Stimulated activated CD4-positive, alpha-beta T cell treated with anti-CD3 and anti-CD28 coated beads, Interleukin-1b, Interleukin-23, amount 100 ng/mL, for 4 hours (primary cell): ENCODE data around the gene TPO.
"Not testable (repeated sequence)": the region's sequence is repeated elsewhere in the genome, so short reads cannot be mapped to it uniquely, and the experiment has no call there.

Experiments
- DNase-seq, 2 donors: peaks; one replicate each; pipeline ENCODE4 v3.0.0-alpha.2; 2020; ENCODE audit warnings: low read depth in 2 of 2

TPO gene

DNA sequence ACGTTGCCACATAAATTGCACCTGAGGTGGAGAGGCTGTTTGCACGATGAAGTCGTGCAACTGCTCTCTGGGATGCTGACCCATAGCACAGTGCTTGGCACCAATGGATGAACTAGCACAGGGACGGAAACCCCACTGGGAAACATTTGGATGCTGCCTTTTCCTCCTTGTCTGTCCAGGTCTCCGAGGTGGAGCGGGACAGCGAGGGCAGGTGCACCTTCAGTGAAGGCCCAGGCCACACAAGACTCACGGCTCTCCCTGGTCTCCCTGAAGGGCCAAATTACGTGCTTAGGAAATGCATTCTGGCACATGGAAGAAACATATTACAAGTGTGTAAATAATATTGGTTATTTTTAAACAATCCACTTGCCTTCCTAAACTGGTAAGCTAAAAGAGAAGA, 70.3 kb downstream of the TPO start:
- no peak for DNase-seq

- DNase-seq = no peak
Measured at GRCh38 chr2:1484131-1484884, 71.0 kb downstream of the TPO start.

- DNase-seq = no peak
Measured at GRCh38 chr2:1486670-1487069, 73.4 kb downstream of the TPO start.

DNA sequence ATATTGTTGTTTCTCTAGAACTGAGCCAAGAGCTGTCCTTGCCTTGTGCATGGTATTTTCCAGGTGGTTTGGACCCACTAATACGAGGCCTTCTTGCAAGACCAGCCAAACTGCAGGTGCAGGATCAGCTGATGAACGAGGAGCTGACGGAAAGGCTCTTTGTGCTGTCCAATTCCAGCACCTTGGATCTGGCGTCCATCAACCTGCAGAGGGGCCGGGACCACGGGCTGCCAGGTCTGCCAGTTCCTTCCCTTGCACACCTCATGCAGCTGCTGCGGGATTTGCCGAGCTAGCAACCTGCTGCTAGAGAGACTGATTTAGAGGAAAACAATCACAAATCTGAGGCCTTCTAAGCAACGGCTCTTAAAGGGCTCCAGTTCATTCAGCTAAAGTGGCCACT, 74.5 kb downstream of the TPO start:
- no peak for DNase-seq

DNA sequence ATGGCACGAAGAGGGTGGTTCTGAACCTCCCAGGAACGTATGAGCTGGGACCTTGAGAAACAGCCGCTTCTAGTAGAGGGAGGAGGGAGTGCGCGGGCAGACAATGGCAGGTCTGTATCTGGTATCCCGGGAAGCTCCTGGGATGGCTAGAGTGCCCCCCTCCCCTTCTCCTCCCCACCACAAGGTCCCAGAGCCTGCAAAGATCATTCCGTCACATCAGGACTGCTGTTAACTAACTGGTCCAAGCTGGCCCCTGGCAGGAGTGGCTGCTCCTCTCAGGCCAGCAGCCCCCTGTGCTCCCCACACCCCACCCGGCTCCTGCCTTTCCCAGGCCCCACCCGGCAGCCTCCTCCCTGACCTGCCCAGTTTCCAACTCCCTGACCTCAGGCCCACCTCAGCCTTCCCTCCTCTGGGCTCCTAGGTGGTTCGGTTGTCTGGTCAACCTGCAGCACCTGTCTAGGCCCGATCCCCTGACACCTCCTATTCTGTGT, 75.0 kb downstream of the TPO start:
- no peak for DNase-seq

- DNase-seq = no peak
Measured at GRCh38 chr2:1488851-1489250, 75.6 kb downstream of the TPO start.

DNA sequence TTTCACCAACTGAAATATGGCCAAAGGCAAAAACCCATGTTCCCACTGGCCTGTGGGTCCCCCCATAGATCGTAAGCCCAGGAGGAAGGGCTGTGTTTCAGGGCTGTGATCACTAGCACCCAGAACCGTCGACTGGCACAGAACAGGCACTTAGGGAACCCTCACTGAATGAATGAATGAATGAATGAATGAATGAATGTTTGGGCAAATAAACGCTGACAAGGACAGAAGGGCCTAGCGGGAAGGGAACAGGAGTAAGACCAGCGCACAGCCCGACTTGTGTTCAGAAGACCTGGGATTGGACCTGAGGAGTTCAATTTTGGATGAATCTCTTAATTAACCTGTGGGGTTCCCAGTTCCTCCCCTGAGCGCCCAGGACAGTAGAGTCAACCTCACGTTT, 76.2 kb downstream of the TPO start:
- no peak for DNase-seq

- DNase-seq = not testable (repeated sequence)
Measured at GRCh38 chr2:1490381-1490780, 77.1 kb downstream of the TPO start.

DNA sequence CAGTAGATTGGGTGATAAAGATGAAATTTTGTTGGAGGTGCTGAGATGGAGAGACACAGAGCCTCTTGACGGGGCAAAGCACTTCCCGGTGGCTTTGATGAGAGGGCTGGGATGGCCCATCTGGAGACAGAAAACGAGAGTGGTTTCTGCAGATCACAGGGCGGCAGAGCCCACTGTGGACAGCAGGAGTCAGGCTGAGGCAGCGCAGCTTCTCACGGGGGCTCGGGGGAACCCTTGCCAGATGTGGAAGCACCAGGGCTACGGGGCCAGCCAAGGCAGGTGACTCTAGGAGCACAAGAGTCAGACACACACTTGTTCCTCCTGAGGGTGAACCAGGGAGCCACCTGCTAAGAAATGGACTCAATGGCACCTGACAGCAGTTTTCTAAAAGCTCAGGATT, 78.5 kb downstream of the TPO start:
- no peak for DNase-seq

DNA sequence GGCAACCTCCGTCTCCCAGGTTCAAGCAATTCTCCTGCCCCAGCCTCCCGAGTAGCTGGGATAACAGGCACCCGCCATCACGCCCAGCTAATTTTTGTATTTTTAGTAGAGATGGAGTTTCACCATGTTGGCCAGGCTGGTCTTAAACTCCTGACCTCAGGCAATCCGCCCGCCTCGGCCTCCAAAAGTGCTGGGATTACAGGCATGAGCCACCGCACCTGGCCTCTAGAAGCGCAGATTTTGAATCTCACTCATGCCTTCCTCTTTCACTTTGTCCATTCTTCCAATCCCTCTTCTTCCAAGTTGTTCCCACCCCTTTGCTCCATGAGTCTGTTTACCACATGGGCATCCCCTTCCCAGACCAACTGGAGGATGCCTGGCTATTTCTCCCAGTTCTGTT, 79.0 kb downstream of the TPO start:
- not testable (repeated sequence) for DNase-seq

- DNase-seq = no peak
Measured at GRCh38 chr2:1492711-1493430, 79.6 kb downstream of the TPO start.

DNA sequence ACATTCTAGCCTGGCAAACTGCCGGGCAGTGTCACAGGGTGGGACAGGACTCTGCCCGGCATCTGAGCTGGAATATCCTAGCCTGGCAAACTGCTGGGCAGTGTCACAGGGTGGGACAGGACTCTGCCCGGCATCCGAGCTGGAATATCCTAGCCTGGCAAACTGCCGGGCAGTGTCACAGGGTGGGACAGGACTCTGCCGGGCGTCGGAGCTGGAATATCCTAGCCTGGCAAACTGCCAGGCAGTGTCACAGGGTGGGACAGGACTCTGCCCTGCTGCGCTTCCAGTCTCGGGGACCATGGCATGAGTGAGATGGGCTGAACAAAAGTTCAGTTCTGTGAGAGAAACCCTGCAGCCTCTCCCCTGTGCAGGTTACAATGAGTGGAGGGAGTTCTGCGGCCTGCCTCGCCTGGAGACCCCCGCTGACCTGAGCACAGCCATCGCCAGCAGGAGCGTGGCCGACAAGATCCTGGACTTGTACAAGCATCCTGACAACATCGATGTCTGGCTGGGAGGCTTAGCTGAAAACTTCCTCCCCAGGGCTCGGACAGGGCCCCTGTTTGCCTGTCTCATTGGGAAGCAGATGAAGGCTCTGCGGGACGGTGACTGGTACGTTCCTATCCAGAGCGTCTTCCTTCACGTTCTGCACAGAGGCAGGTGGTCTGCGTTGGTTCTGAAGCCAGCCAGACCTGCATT, 80.3 kb downstream of the TPO start:
- no peak for DNase-seq

DNA sequence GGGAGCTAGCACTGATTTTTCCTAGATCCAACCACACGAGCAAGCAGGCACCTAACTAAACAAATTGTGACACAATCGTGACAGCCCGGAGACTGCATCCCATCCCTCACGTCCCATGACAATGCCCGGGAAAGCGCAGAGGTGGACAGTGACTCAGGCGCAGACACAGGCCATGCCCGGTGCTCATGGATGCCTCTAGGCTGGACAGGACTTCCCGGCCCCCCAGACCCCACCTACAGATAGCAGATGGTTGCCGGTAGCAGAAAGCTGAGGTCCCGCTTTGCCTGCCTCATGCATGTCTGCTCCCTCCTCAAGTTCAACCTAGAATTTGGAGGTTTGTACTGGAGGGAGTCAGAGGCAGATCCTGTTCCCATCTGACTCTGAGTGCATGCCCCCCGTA, 81.0 kb downstream of the TPO start:
- no peak for DNase-seq

- no peak for DNase-seq
Measured at GRCh38 chr2:1494906-1495305, 81.6 kb downstream of the TPO start.

GRCh38 chr2:1495676-1496358, 82.6 kb downstream of the TPO start:
- no peak for DNase-seq

DNA sequence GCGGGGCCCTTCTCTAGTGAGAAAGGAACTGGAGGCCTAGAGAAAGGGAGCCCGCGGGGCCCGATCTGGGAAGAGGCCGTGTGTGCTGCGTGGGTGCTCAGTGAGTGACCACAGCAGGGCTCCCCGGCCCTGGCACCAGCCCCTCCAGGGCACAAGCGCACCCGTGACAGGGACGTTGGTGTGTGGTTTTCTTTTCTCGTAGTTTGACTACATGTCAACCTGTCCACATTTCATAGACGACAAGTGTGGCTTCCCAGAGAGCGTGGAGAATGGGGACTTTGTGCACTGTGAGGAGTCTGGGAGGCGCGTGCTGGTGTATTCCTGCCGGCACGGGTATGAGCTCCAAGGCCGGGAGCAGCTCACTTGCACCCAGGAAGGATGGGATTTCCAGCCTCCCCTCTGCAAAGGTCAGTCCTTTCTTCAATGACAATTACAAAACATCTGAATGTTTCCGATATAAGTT, 83.1 kb downstream of the TPO start:
- DNase-seq = no peak

DNA sequence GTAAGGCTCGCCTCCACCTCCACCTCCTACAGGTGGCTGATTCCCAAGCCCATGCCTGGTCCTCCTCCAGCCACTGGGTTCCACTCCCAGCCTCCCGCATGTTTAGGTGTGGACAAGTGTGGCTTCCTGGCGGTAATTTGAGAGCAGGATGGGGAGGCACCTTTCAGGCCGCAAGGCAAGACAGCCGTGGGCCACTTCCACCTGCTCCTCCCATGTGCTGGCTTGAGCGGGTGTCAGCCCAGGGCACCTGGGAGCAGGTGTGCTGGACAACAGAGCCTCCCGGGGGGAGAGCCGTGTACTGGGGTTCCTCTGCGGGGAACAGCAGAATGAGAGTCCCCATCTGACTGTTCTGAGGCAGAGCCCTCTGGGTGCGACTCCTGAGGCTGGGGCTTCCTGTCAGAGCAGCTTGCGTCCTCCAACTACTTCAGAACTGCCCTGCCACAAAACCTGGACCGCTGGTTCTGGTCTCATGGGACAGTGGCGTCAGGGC, 83.9 kb downstream of the TPO start:
- no peak for DNase-seq

DNA sequence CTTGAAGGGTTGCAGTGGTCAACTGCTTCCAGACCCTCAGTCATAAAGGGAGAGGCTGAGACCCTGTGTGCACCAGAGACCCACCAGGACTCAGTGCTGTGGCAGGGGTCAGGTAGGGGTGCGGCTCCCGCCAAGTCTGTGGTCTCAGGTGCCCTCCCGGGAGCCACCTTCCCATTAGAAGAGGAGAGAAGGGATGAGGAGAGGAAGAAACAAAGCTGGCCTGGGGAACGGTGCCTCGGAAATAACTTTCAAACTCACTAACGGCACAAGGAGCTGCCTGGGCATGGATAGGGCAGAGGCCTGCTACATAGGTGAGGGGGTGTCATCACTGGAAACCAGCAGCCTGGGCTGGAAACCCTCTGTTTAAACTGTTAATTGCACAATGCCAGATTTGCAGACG, 84.9 kb downstream of the TPO start:
- no peak for DNase-seq

- DNase-seq = no peak
Measured at GRCh38 chr2:1499033-1499795, 86.0 kb downstream of the TPO start.

GRCh38 chr2:1501038-1501851, 88.0 kb downstream of the TPO start:
- DNase-seq = no peak
